ENCODE measurements around the gene TAL1. TPM values are rescaled to one million over a fixed set of nuclear protein-coding genes. Genes with fewer than 3 reads are reported as not detected.

Gene TAL1
- total RNA-seq, 4 donors from 2014 or later, result 1.2 to 7.4 (median 2.9) TPM

GRCh38 chr1:47241114-47242113 is 9.4 kb upstream of the TAL1 start:
- no peak for DNase-seq
- Histone ChIP-seq H3K27me3 (no peaks in the 10 kb centered on the region), H3K4me3 (no peak overlapping the region), H3K27ac (no peak overlapping the region), H3K9me3 (no peaks in the 10 kb centered on the region), H3K36me3 (no peaks in the 10 kb centered on the region), H3K4me1 (no peaks in the 10 kb centered on the region)
- no peak for TF ChIP-seq POLR2A (IDR thresholded peaks at IDR 0.05)

- H3K9me3 ChIP-seq, result no peaks in the 10 kb centered on the region
- H3K27ac ChIP-seq, result no peak overlapping the region
- no peak for DNase-seq
- TF ChIP-seq POLR2A (IDR thresholded peaks at IDR 0.05), result no peak
- no peak overlapping the region for H3K4me3 ChIP-seq
- H3K27me3 ChIP-seq, result no peaks in the 10 kb centered on the region
- no peaks in the 10 kb centered on the region for H3K4me1 ChIP-seq
- H3K36me3 ChIP-seq, result no peaks in the 10 kb centered on the region
Measured at GRCh38 chr1:47238935-47239592, 7.0 kb upstream of the TAL1 start.

- no peak for DNase-seq
- H3K27me3 ChIP-seq, result peaks cover 0 to 23% of the 10 kb centered on the region in 2 donors
- no peaks in the 10 kb centered on the region for H3K36me3 ChIP-seq
- no peaks in the 10 kb centered on the region for H3K9me3 ChIP-seq
- no peak overlapping the region for H3K4me3 ChIP-seq
- no peak overlapping the region for H3K27ac ChIP-seq
- no peak for TF ChIP-seq CTCF (IDR thresholded peaks at IDR 0.05)
- TF ChIP-seq POLR2A (IDR thresholded peaks at IDR 0.05), result no peak
- H3K4me1 ChIP-seq, result peaks cover 4 to 16% (median 9%) of the 10 kb centered on the region in 4 donors
Measured at GRCh38 chr1:47235806-47236205, 3.8 kb upstream of the TAL1 start.

DNA sequence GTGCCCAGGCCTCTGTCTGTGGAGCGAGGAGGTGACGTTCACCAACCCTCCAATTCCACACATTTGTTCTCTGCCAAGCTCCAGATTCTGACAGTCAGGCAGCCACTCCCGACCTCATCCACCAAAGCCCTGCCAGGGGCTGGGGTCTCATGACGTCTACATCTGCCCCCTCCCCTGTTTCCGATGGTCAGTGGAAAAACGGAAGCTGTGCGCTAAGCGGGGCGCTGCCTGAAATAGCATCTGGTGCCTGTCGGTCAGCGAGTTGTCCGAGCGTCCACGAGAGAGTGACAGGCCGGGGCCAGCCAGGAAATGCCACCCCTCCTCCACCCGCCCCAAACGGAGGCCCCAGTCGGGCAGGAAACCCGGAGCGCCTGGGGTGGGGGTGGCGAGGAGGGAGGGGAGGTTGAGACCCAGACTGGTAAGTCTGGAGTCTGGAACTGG is 3.2 kb upstream of the TAL1 start:
- Histone ChIP-seq H3K36me3 (no peaks in the 10 kb centered on the region), H3K4me3 (no peak overlapping the region), H3K9me3 (no peaks in the 10 kb centered on the region), H3K27me3 (peaks cover 0 to 28% of the 10 kb centered on the region in 2 donors), H3K27ac (peak overlapping the region in 2 of 4 donors; percentile 23 to 30), H3K4me1 (peaks cover 4 to 17% (median 9%) of the 10 kb centered on the region in 4 donors)
- TF ChIP-seq POLR2A (IDR thresholded peaks at IDR 0.05) (no peak), CTCF (IDR thresholded peaks at IDR 0.05) (no peak)
- DNase-seq, result no peak

- H3K27ac ChIP-seq, result no peak overlapping the region
- no peak for DNase-seq
- peaks cover 4 to 25% (median 9%) of the 10 kb centered on the region in 4 donors for H3K4me1 ChIP-seq
- H3K9me3 ChIP-seq, result no peaks in the 10 kb centered on the region
- no peak overlapping the region for H3K4me3 ChIP-seq
- peaks cover 0 to 47% of the 10 kb centered on the region in 2 donors for H3K27me3 ChIP-seq
- TF ChIP-seq POLR2A (IDR thresholded peaks at IDR 0.05) (no peak), CTCF (IDR thresholded peaks at IDR 0.05) (no peak)
- H3K36me3 ChIP-seq, result no peaks in the 10 kb centered on the region
Measured at GRCh38 chr1:47233186-47233585, 1.2 kb upstream of the TAL1 start.

DNA sequence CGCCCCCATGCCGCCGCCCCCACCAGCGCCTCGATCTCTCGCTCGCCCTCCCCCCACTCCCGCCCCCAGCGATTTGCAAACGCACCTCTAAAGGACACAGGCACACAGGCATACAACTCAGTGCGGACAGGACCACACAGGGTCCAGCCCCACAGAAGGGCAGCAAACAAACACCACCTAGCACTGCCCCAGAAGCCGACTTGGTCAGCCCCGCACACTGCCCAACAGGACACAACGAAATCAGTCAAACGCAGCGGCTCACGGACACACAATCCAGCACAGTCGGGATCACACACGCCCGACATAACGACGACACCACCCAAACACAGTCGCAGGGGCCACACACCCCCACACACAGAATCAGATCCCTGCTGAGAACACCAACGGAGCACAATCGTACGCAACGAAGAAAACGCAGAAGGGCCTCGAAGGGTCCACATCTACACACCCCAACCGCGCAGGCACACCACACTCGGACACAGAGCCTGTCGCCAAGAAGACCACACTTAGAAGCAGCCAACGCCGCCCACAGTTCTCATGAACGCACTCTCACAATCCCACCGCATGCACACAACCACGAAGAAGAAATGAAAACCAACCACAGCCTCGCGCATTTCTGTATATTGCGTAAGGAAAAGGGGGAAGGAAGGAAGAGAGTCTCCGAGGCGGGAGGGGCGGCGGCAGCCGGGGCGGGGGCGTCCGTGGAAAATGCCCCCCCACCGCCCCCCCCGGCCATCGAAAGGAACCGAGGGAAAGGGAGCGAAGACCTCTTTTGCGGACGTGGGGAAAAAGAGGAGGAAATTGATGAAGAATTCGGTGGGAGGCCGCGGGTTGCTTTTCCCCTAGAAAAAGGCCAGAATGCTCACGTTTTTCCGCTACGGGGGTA is 481 bp downstream of the TAL1 start:
- peak in 2 of 3 donors; percentile 53 to 60 for DNase-seq
- no peaks in the 10 kb centered on the region for H3K9me3 ChIP-seq
- TF ChIP-seq CTCF (IDR thresholded peaks at IDR 0.05), result no peak
- TF ChIP-seq POLR2A (IDR thresholded peaks at IDR 0.05), result no peak
- peaks cover 0 to 48% of the 10 kb centered on the region in 2 donors for H3K27me3 ChIP-seq
- peak overlapping the region; percentile 38 to 67 (median 52) for H3K27ac ChIP-seq
- H3K4me1 ChIP-seq, result peaks cover 4 to 25% (median 9%) of the 10 kb centered on the region in 4 donors
- peak overlapping the region in 3 of 4 donors; percentile 27 to 42 (median 34) for H3K4me3 ChIP-seq
- no peaks in the 10 kb centered on the region for H3K36me3 ChIP-seq
